CD14-positive monocyte (primary cell): Measurements from ENCODE around the gene GPR4. TPM values are rescaled to one million over a fixed set of nuclear protein-coding genes. Genes with fewer than 3 reads are reported as not detected.

ENCODE experiments used
- DNase-seq, 3 donors: peaks; one replicate each; pipeline ENCODE4 v3.0.0-alpha.2; 2011 to 2022
- H2AFZ ChIP-seq: 2 replicates; pipeline ENCODE4 v1.6.0; 2012; ENCODE audit warnings: mild to moderate bottlenecking, low read depth, low read length, inconsistent platforms; ENCODE audit not compliant: insufficient read depth, poor library complexity, severe bottlenecking
- H3K27ac ChIP-seq, 2 donors: 1 replicate in 1 of 2; 2 replicates in 1 of 2; pipeline ENCODE4 v1.5.1; 2012 to 2013; ENCODE audit warnings: low read length in 2 of 2, control low read depth in 1 of 2, inconsistent platforms in 1 of 2, low read depth in 1 of 2, mild to moderate bottlenecking in 1 of 2
- H3K27me3 ChIP-seq, 2 donors: one replicate each; pipeline versions ENCODE4 v1.6.0 to v1.6.1; 2011 to 2013; ENCODE audit warnings: low read length in 2 of 2; ENCODE audit not compliant: control insufficient read depth in 2 of 2, insufficient read depth in 2 of 2
- H3K36me3 ChIP-seq, 2 donors: replicated peaks in 1 of 2; 1 replicate in 1 of 2; 2 replicates in 1 of 2; pipeline versions ENCODE4 v1.5.1 to v1.6.1; 2012 to 2013; ENCODE audit warnings: low read length in 2 of 2, control low read depth in 1 of 2, inconsistent platforms in 1 of 2, mild to moderate bottlenecking in 1 of 2; ENCODE audit not compliant: insufficient read depth in 2 of 2, control insufficient read depth in 1 of 2
- H3K4me1 ChIP-seq, 2 donors: 1 replicate in 1 of 2; 2 replicates in 1 of 2; pipeline versions ENCODE4 v1.5.1 to v1.6.1; 2012 to 2013; ENCODE audit warnings: low read length in 2 of 2, control low read depth in 1 of 2, inconsistent platforms in 1 of 2, mild to moderate bottlenecking in 1 of 2, moderate library complexity in 1 of 2; ENCODE audit not compliant: insufficient read depth in 2 of 2, control insufficient read depth in 1 of 2
- H3K4me2 ChIP-seq: replicated peaks from 2 replicates; pipeline ENCODE3; 2012; ENCODE audit warnings: low read length, moderate library complexity, mild to moderate bottlenecking; ENCODE audit not compliant: poor library complexity, severe bottlenecking; ENCODE audit errors: extremely low read depth
- H3K4me3 ChIP-seq, 3 experiments: fragments of 200-600 bp in 1 of 3; sonication (generic) in 1 of 3; replicated peaks in 1 of 3; 1 replicate in 2 of 3; 2 replicates in 1 of 3; pipeline ENCODE4 v1.5.1; 2011 to 2013; ENCODE audit warnings: low read length in 3 of 3, mild to moderate bottlenecking in 3 of 3, control low read depth in 2 of 3, low read depth in 2 of 3, inconsistent platforms in 1 of 3, moderate library complexity in 1 of 3
- H3K79me2 ChIP-seq: 2 replicates; pipeline ENCODE4 v1.6.0; 2012; ENCODE audit warnings: mild to moderate bottlenecking, control low read depth, inconsistent platforms, low read length, moderate library complexity; ENCODE audit not compliant: insufficient read depth
- H3K9ac ChIP-seq: 2 replicates; pipeline ENCODE4 v1.6.0; 2017; ENCODE audit warnings: low read length, mild to moderate bottlenecking; ENCODE audit not compliant: insufficient read depth, poor library complexity, severe bottlenecking
- H3K9me3 ChIP-seq, 2 donors: replicated peaks in 1 of 2; 1 replicate in 1 of 2; 2 replicates in 1 of 2; pipeline versions ENCODE4 v1.5.1 to v1.6.1; 2012 to 2013; ENCODE audit warnings: low read length in 2 of 2, control low read depth in 1 of 2; ENCODE audit not compliant: control insufficient read depth in 1 of 2, insufficient read depth in 1 of 2
- H4K20me1 ChIP-seq: 2 replicates; pipeline ENCODE4 v1.6.0; 2012; ENCODE audit warnings: mild to moderate bottlenecking, low read length, control low read depth, moderate library complexity; ENCODE audit not compliant: insufficient read depth
- H3K27ac Mint-ChIP-seq, 7 donors: one replicate each; pipeline ENCODE4 v1.8.0; 2020; ENCODE audit warnings: mild to moderate bottlenecking in 7 of 7, mixed read lengths in 7 of 7, moderate library complexity in 6 of 7, inconsistent platforms in 2 of 7
- H3K27me3 Mint-ChIP-seq, 3 donors: one replicate each; pipeline ENCODE4 v1.8.0; 2021 to 2022; ENCODE audit warnings: low read depth in 3 of 3, mild to moderate bottlenecking in 3 of 3, mixed read lengths in 3 of 3, moderate library complexity in 3 of 3, inconsistent platforms in 1 of 3
- H3K36me3 Mint-ChIP-seq, 2 donors: one replicate each; pipeline ENCODE4 v1.8.0; 2020; ENCODE audit warnings: mixed read lengths in 2 of 2, inconsistent platforms in 1 of 2, mild to moderate bottlenecking in 1 of 2
- H3K4me1 Mint-ChIP-seq: one replicate; pipeline ENCODE4 v1.8.0; 2020; ENCODE audit warnings: mild to moderate bottlenecking, mixed read lengths
- H3K4me3 Mint-ChIP-seq, 2 donors: one replicate each; pipeline ENCODE4 v1.8.0; 2020; ENCODE audit warnings: mild to moderate bottlenecking in 2 of 2, mixed read lengths in 2 of 2, moderate library complexity in 1 of 2
- H3K9me3 Mint-ChIP-seq, 7 donors: one replicate each; pipeline ENCODE4 v1.8.0; 2020 to 2022; ENCODE audit warnings: mixed read lengths in 7 of 7, mild to moderate bottlenecking in 6 of 7, moderate library complexity in 6 of 7, inconsistent platforms in 2 of 7
- CTCF ChIP-seq: fragments of 200-600 bp; IDR thresholded peaks from one replicate; pipeline ENCODE4 v1.8.0; 2022; ENCODE audit warnings: antibody characterized with exemption, mild to moderate bottlenecking
- WGBS: methylation state at CpG from one replicate; pipeline ENCODE4 v1.1.5; 2013; ENCODE audit warnings: missing lambda C conversion rate; ENCODE audit not compliant: insufficient coverage; 5-methylcytosine and 5-hydroxymethylcytosine counted together
- intact Hi-C, 2 donors: fragments of 100-400 bp; cut with micrococcal nuclease; formaldehyde crosslinking; loops; one replicate each; pipeline versions ENCODE4 v1.15.0 to v1.15.1; 2023
- polyA plus RNA-seq, 3 donors: library from polyadenylated mRNA; depleted of rRNA in 1 of 3; unstranded in 2 of 3; stranded (reverse) in 1 of 3; fragments of 300-500 nt in 2 of 3; fragments of >200 nt in 1 of 3; fragmentation: Illumina TruSeq in 2 of 3; gene quantifications; 1 replicate in 2 of 3; 2 replicates in 1 of 3; pipeline ENCODE4 v1.2.3, GENCODE V29; 2012 to 2021

The GPR4 gene
- polyA plus RNA-seq, 3 donors: not detected

GRCh38 chr19:45621389-45621788 lies 19.4 kb upstream of the GPR4 start:
- H4K20me1 ChIP-seq: no peaks in the 10 kb centered on the region
- H3K4me3 ChIP-seq: no peak overlapping the region
- no peak for DNase-seq
- no peak overlapping the region for H3K27ac Mint-ChIP-seq
- H3K4me1 Mint-ChIP-seq: no peaks in the 10 kb centered on the region
- intact Hi-C loops: no loop called here
- H3K27me3 ChIP-seq: no peaks in the 10 kb centered on the region
- H3K4me3 Mint-ChIP-seq: no peak overlapping the region
- TF ChIP-seq CTCF: no peak
- no peaks in the 10 kb centered on the region for H3K4me1 ChIP-seq
- WGBS: 93% methylated on average over 14 of the region's 17 CpGs
- H2AFZ ChIP-seq: no peak overlapping the region
- no peak overlapping the region for H3K27ac ChIP-seq
- peaks cover 47 to 75% of the 10 kb centered on the region in 2 donors for H3K36me3 ChIP-seq
- no peaks in the 10 kb centered on the region for H3K27me3 Mint-ChIP-seq
- no peak overlapping the region for H3K9ac ChIP-seq
- H3K9me3 Mint-ChIP-seq: no peaks in the 10 kb centered on the region
- no peaks in the 10 kb centered on the region for H3K79me2 ChIP-seq
- H3K4me2 ChIP-seq: no peak overlapping the region
- H3K36me3 Mint-ChIP-seq: peaks cover 49 to 93% of the 10 kb centered on the region in 2 donors
- H3K9me3 ChIP-seq: no peaks in the 10 kb centered on the region

- Mint-ChIP-seq H3K36me3 (peaks cover 49 to 85% of the 10 kb centered on the region in 2 donors), H3K27ac (peak overlapping the region in 3 of 7 donors; percentile 18 to 75 (median 58)), H3K27me3 (no peaks in the 10 kb centered on the region), H3K9me3 (no peaks in the 10 kb centered on the region), H3K4me1 (peaks cover 22% of the 10 kb centered on the region), H3K4me3 (no peak overlapping the region)
- Histone ChIP-seq H4K20me1 (no peaks in the 10 kb centered on the region), H3K27ac (no peak overlapping the region), H3K9ac (no peak overlapping the region), H3K4me2 (no peak overlapping the region), H2AFZ (no peak overlapping the region), H3K4me1 (peaks cover 16 to 22% of the 10 kb centered on the region in 2 donors), H3K36me3 (peaks cover 53 to 61% of the 10 kb centered on the region in 2 donors), H3K27me3 (no peaks in the 10 kb centered on the region), H3K79me2 (no peaks in the 10 kb centered on the region), H3K9me3 (no peaks in the 10 kb centered on the region), H3K4me3 (no peak overlapping the region)
- intact Hi-C loops: no loop called here
- no peak for TF ChIP-seq CTCF
- DNase-seq: no peak
- 98% methylated on average over 7 of the region's 10 CpGs for WGBS
Observed at GRCh38 chr19:45616704-45617017, 14.6 kb upstream of the GPR4 start.
